D341Med (cell line): ENCODE measurements around the gene C2orf69.
A peak's percentile ranks its signal among the peaks of the same experiment; 100 is the strongest.
"Not testable (repeated sequence)": the region's sequence is repeated elsewhere in the genome, so short reads cannot be mapped to it uniquely, and the experiment has no call there.

ENCODE experiments used
- DNase-seq: peaks from one replicate; pipeline ENCODE4 v3.0.0; 2012; ENCODE audit warnings: low spot score

Gene C2orf69, protein sequence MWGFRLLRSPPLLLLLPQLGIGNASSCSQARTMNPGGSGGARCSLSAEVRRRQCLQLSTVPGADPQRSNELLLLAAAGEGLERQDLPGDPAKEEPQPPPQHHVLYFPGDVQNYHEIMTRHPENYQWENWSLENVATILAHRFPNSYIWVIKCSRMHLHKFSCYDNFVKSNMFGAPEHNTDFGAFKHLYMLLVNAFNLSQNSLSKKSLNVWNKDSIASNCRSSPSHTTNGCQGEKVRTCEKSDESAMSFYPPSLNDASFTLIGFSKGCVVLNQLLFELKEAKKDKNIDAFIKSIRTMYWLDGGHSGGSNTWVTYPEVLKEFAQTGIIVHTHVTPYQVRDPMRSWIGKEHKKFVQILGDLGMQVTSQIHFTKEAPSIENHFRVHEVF

DNA sequence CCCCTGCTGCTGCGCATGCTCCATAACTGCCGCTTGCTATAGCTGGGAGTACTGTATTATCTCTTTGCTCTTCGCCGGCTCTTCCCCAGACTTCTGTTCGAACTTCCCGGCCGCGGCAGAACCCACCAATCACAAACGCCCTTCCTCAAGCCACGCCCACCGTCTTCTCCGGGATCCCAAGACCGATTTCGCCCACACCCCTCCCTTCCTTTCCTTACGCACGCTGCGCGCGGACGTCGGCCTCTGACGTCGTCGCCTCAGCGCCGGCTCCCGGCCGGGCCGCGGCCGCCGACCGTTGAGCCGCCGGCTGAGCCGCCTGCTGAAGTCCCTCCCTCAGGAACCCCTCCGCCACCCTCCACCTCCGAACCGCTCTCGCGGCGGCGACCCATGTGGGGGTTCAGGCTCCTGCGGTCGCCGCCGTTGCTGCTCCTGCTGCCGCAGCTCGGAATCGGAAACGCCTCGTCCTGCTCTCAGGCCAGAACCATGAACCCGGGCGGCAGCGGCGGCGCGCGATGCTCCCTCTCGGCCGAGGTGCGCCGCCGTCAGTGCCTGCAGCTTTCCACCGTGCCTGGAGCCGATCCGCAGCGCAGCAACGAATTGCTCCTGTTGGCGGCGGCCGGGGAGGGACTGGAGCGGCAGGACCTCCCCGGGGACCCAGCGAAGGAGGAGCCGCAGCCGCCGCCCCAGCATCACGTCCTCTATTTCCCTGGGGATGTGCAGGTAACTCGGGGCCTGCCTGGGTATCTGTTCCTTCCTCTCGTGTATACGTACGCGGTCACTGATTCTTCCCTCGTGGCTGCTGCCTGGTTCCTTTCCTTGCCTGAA, at the start of gene C2orf69:
Gene C2orf69, plus strand, starts transcription at position 242 of the 825 bp plus-strand sequence. Its CDS starts 146 bp downstream, at position 388.
- DNase-seq = peak; percentile 91

GRCh38 chr2:199862788-199863187, 48.3 kb upstream of the C2orf69 start:
- DNase-seq = no peak

GRCh38 chr2:199865905-199866304, 45.2 kb upstream of the C2orf69 start:
- DNase-seq = no peak

GRCh38 chr2:199868431-199869226, 42.5 kb upstream of the C2orf69 start:
- no peak for DNase-seq

DNA sequence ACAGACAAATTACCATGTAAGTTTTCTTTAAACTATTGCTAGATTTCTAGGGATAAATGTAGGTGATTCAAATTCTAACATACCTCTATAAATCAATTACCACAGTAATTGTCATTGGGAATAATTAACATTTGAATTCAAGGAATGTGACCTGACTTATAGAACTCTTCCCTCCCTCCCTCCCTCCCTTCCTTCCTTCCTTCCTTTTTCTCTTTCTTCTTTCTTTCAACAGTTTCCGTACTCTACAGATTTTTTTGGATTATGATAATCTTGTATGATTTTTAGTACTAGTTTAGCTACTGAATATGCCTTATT, 41.9 kb upstream of the C2orf69 start:
- DNase-seq = no peak

DNA sequence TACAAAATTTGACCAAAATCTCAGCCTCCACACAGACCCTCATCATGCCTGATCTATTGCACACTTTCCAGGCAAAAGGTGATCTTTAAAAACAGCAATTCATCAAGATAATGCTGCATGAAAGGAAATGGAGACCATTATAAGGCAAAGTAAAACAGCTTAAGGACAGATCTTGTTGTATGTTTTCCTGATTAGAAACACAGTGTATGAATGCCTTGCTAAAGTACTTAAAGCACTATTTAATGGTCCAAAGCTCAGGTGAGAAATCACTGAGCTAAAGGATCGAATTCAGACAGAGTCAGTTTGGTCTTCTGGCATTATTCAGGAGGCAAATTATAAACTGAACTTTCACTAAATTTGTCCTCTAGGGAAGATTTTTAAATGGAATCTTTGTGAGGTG, 41.4 kb upstream of the C2orf69 start:
- no peak for DNase-seq

GRCh38 chr2:199870581-199870980, 40.5 kb upstream of the C2orf69 start:
- DNase-seq = no peak

DNA sequence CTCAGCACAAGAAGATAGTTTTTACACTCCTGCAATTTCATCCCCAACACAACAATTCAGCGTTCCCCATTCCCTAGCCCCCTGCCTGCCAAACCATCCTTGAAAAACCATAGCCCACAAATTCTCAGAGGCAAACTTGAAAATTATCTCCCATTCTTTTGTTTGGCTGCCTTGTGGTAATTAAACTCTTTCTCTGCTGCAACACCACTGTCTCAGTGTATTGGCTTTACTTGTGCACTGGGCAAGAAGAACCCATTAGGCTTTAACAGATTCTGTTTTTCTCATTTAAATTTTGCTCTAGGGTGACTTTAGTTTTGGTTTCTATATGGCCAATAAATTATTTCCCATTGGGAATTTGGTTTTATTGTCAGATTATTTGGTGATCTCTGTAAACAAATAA, 36.9 kb upstream of the C2orf69 start:
- no peak for DNase-seq

DNA sequence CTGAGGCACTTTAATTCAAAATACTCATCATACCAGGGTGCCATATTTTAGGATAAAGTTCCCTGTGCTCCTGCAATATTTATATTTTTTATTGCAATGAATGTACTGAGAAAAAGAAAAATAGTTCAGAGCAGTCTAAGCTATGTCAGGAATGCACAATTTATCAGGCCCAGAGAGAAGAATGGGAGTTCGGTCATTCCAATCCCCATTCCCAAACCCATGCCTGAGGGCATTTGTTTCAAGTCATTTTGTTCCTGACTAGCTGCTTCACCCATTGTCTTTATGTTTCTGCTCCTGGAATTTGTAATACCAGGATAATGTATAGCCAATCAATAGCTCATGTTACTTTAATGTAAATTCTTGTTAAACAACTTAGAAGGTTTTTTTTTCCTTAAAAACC, 35.7 kb upstream of the C2orf69 start:
- DNase-seq = no peak

DNA sequence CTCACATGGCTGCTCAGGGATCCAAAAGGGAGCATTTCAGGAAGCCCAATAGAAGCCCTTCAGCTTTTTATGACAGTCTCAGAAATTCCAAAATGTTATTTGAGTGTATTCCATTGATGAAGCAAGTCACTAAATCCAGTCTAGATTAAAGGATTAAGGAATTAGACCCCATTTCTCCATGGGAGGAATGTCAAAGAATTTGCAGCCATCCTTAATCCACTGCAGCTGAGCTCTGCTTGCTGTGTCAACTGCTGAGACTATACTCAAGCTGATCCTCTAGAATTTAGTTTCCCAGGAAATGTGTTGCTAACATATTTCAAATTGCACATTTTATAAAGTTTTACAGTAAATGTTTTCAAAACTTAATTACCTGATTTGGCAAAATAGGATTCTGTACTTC, 28.4 kb upstream of the C2orf69 start:
- peak; percentile 30 for DNase-seq

- DNase-seq = no peak
Observed at GRCh38 chr2:199883474-199884212, 27.4 kb upstream of the C2orf69 start.

- no peak for DNase-seq
Observed at GRCh38 chr2:199895406-199895805, 15.7 kb upstream of the C2orf69 start.

- DNase-seq = no peak
Observed at GRCh38 chr2:199896617-199897016, 14.5 kb upstream of the C2orf69 start.

DNA sequence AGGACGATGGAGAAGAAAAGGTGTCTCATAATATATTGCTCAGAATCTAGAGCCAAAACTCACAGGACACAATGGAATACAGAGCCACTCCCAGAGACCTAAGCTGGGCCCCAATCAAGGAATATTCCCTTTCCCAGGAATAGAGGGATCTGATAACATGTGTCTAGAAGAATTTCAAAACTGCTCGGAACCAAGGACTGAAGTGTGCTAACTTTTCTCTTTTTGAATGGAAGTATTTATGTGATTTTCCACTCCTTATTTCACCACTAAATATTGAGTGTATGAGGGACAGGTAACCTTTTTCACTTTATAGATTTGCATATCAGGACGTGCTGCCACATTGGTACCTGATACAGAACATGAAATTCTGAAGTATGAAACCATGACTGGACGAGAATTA, 9.2 kb upstream of the C2orf69 start:
- DNase-seq = no peak

DNA sequence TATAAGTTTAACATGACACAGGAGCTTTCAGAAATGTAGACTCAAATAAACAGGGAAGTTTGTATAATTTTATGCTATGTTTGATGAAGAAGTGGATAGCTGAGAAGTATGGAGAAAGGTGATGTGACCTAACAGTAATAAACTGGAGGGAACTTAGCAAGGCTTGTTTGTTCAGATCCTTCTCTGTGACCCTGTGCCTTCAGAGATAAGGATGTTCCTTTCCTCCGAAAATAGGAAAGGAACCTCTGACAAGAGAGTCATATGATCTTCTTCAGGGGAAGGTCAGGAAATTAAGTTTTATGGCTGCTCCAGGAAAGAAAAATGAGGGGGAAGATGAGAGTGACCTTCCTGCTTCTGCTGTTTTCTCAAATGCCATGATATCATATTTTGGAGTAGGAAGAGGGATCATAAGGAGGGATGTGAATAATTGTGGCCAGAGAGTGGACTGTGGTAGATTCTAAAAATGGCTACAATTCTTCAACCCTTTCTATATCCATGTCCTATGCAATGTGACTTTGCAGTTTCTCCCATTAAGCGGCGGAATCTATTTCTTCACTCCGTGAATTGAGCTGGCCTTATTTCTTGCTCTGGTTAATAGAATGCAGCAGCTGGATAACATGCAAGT, 8.5 kb upstream of the C2orf69 start:
- DNase-seq = no peak

- DNase-seq = no peak
Observed at GRCh38 chr2:199903111-199903510, 8.0 kb upstream of the C2orf69 start.

GRCh38 chr2:199907008-199907714, 3.9 kb upstream of the C2orf69 start:
- DNase-seq = no peak

GRCh38 chr2:199910338-199911051, 598 bp upstream of the C2orf69 start:
- no peak for DNase-seq

DNA sequence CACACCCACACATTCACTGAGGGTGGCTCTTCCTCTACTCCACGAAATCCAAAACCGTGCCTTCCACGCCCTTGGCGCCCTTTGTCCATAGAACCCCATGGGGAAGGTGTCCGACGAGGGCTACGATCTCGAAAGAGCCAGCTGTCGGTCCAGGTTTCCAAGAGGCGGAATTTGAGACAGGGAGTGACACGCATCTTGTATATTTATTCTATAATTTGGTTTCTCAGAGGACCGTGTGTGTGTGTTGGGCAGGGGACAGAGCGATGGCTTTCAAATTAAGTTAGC, 726 bp downstream of the C2orf69 start:
- no peak for DNase-seq

GRCh38 chr2:199912553-199913114, 1.5 kb downstream of the C2orf69 start:
- not testable (repeated sequence) for DNase-seq
